H9 (cell line): Measurements from ENCODE around the gene EPOP. TPM values are rescaled to one million over a fixed set of nuclear protein-coding genes. Genes with fewer than 3 reads are reported as not detected.
A peak's percentile ranks its signal among the peaks of the same experiment; 100 is the strongest.

Source experiments
- DNase-seq: peaks from one replicate; pipeline ENCODE4 v3.0.0-alpha.2; 2017
- H2AFZ ChIP-seq: one replicate; pipeline ENCODE4 v1.6.1; 2013; ENCODE audit warnings: mild to moderate bottlenecking, low read length, control low read depth, moderate library complexity
- H2AK5ac ChIP-seq: 2 replicates; pipeline ENCODE4 v1.6.1; 2013; ENCODE audit warnings: low read length, control low read depth, mixed read lengths; ENCODE audit not compliant: insufficient read length
- H2BK120ac ChIP-seq: one replicate; pipeline ENCODE4 v1.6.1; 2013; ENCODE audit warnings: low read depth, mild to moderate bottlenecking, low read length, control low read depth, inconsistent platforms; ENCODE audit not compliant: poor library complexity, severe bottlenecking
- H2BK12ac ChIP-seq: 2 replicates; pipeline ENCODE4 v1.6.1; 2013; ENCODE audit warnings: low read length, control low read depth, mixed read lengths, low read depth; ENCODE audit not compliant: insufficient read length
- H2BK15ac ChIP-seq: 2 replicates; pipeline ENCODE4 v1.6.1; 2013; ENCODE audit warnings: low read depth, low read length, control low read depth
- H2BK20ac ChIP-seq: one replicate; pipeline ENCODE4 v1.6.1; 2013; ENCODE audit warnings: low read depth, mild to moderate bottlenecking, low read length, control low read depth, inconsistent platforms; ENCODE audit not compliant: poor library complexity, severe bottlenecking
- H2BK5ac ChIP-seq: 2 replicates; pipeline ENCODE4 v1.6.1; 2013; ENCODE audit warnings: low read length, control low read depth, mixed read lengths; ENCODE audit not compliant: insufficient read length
- H3K14ac ChIP-seq: 2 replicates; pipeline ENCODE4 v1.6.1; 2013; ENCODE audit warnings: low read length, control low read depth; ENCODE audit not compliant: insufficient read depth
- H3K18ac ChIP-seq: 2 replicates; pipeline ENCODE4 v1.6.1; 2013; ENCODE audit warnings: low read depth, mild to moderate bottlenecking, mixed read lengths, low read length, control low read depth; ENCODE audit not compliant: insufficient read length
- H3K23ac ChIP-seq: 2 replicates; pipeline ENCODE4 v1.6.1; 2013; ENCODE audit warnings: low read length, control low read depth, mixed read lengths, low read depth; ENCODE audit not compliant: insufficient read length
- H3K23me2 ChIP-seq: 2 replicates; pipeline ENCODE4 v1.6.1; 2013; ENCODE audit warnings: low read depth, mild to moderate bottlenecking, mixed read lengths, low read length, control low read depth; ENCODE audit not compliant: insufficient read length, poor library complexity, severe bottlenecking
- H3K27ac ChIP-seq: 2 replicates; pipeline ENCODE4 v1.5.1; 2013; ENCODE audit warnings: low read length, control low read depth, mixed read lengths, low read depth; ENCODE audit not compliant: insufficient read length
- H3K27me3 ChIP-seq: 2 replicates; pipeline ENCODE4 v1.6.1; 2013; ENCODE audit warnings: low read length, control low read depth, inconsistent platforms; ENCODE audit not compliant: insufficient read depth
- H3K4ac ChIP-seq: 2 replicates; pipeline ENCODE4 v1.6.1; 2013; ENCODE audit warnings: low read depth, mild to moderate bottlenecking, control low read depth, inconsistent platforms, low read length, moderate library complexity
- H3K4me1 ChIP-seq: 2 replicates; pipeline ENCODE4 v1.6.1; 2013; ENCODE audit warnings: low read length, control low read depth, inconsistent platforms; ENCODE audit not compliant: insufficient read depth
- H3K4me2 ChIP-seq: 2 replicates; pipeline ENCODE4 v1.6.1; 2013; ENCODE audit warnings: low read length, control low read depth, mixed read lengths; ENCODE audit not compliant: insufficient read length, insufficient read depth
- H3K56ac ChIP-seq: 2 replicates; pipeline ENCODE4 v1.6.1; 2013; ENCODE audit warnings: low read depth, mild to moderate bottlenecking, mixed read lengths, low read length, control low read depth; ENCODE audit not compliant: insufficient read length
- H3K79me1 ChIP-seq: 2 replicates; pipeline ENCODE4 v1.6.1; 2013; ENCODE audit warnings: low read depth, mild to moderate bottlenecking, moderate library complexity, low read length, control low read depth, inconsistent platforms; ENCODE audit not compliant: insufficient read depth, poor library complexity, severe bottlenecking
- H3K79me2 ChIP-seq: 2 replicates; pipeline ENCODE4 v1.6.1; 2013; ENCODE audit warnings: low read length, control low read depth, inconsistent platforms; ENCODE audit not compliant: insufficient read depth
- H3K9ac ChIP-seq: 2 replicates; pipeline ENCODE4 v1.6.1; 2013; ENCODE audit warnings: low read length, control low read depth, mixed read lengths; ENCODE audit not compliant: insufficient read length; ENCODE audit errors: extremely low read depth
- H3K9me3 ChIP-seq: one replicate; pipeline ENCODE4 v1.6.1; 2013; ENCODE audit warnings: low read depth, low read length, inconsistent platforms; ENCODE audit not compliant: control insufficient read depth
- H3T11ph ChIP-seq: one replicate; pipeline ENCODE4 v1.6.1; 2013; ENCODE audit warnings: mild to moderate bottlenecking, low read length, control low read depth, inconsistent platforms
- H4K20me1 ChIP-seq: one replicate; pipeline ENCODE4 v1.6.1; 2013; ENCODE audit not compliant: control insufficient read depth, insufficient read length, insufficient read depth
- H4K5ac ChIP-seq: 2 replicates; pipeline ENCODE4 v1.6.1; 2013; ENCODE audit warnings: low read depth, mild to moderate bottlenecking, mixed read lengths, low read length, control low read depth; ENCODE audit not compliant: insufficient read length
- H4K8ac ChIP-seq: replicated peaks from 2 replicates; pipeline ENCODE4 v1.6.1; 2013; ENCODE audit warnings: low read length, control low read depth, mixed read lengths, low read depth; ENCODE audit not compliant: insufficient read length
- H4K91ac ChIP-seq: 2 replicates; pipeline ENCODE4 v1.6.1; 2013; ENCODE audit warnings: low read depth, mild to moderate bottlenecking, moderate library complexity, mixed read lengths, low read length, control low read depth; ENCODE audit not compliant: insufficient read length
- H3K27ac Mint-ChIP-seq, 3 experiments: 2 replicates in 2 of 3; 3 replicates in 1 of 3; pipeline ENCODE4 v1.8.0; 2020 to 2021; ENCODE audit warnings: mixed read lengths in 3 of 3, mild to moderate bottlenecking in 1 of 3, moderate library complexity in 1 of 3
- H3K27me3 Mint-ChIP-seq: 2 replicates; pipeline ENCODE4 v1.8.0; 2021; ENCODE audit warnings: low read depth, mild to moderate bottlenecking, moderate library complexity, mixed read lengths
- H3K36me3 Mint-ChIP-seq, 3 experiments: 2 replicates in 2 of 3; 3 replicates in 1 of 3; pipeline ENCODE4 v1.8.0; 2020 to 2021; ENCODE audit warnings: low read depth in 3 of 3, mixed read lengths in 3 of 3; ENCODE audit not compliant: insufficient read depth in 1 of 3
- H3K4me1 Mint-ChIP-seq, 2 experiments: 2 replicates each; pipeline ENCODE4 v1.8.0; 2020; ENCODE audit warnings: mixed read lengths in 2 of 2
- H3K4me3 Mint-ChIP-seq, 2 experiments: 2 replicates in 1 of 2; 3 replicates in 1 of 2; pipeline ENCODE4 v1.8.0; 2020 to 2021; ENCODE audit warnings: mild to moderate bottlenecking in 2 of 2, mixed read lengths in 2 of 2, moderate library complexity in 1 of 2
- H3K9me3 Mint-ChIP-seq, 2 experiments: 2 replicates in 1 of 2; 3 replicates in 1 of 2; pipeline ENCODE4 v1.8.0; 2020; ENCODE audit warnings: mild to moderate bottlenecking in 2 of 2, mixed read lengths in 2 of 2, moderate library complexity in 1 of 2
- CTCF ChIP-seq: fragments of 200-600 bp; sonication (generic); conservative IDR thresholded peaks from 3 replicates; pipeline ENCODE4 v1.8.0; 2021; ENCODE audit warnings: antibody characterized with exemption, mild to moderate bottlenecking
- WGBS: extraction: QIAGEN DNeasy Blood & Tissue Kit; methylation state at CpG from one replicate; pipeline ENCODE4 v1.1.7; 2013; ENCODE audit warnings: missing lambda C conversion rate, low lambda C conversion rate, mixed read lengths; ENCODE audit not compliant: insufficient read length; ENCODE audit errors: extremely low coverage; 5-methylcytosine and 5-hydroxymethylcytosine counted together
- total RNA-seq: library from RNA; stranded (reverse); gene quantifications from 2 replicates; pipeline ENCODE4 v1.2.1, GENCODE V29; 2021

The EPOP gene
- total RNA-seq, 1 experiment from 2014 or later = 5.9 TPM

GRCh38 chr17:38671939-38672720 lies 2.6 kb downstream of the EPOP start:
- Histone ChIP-seq H3K18ac (no peak overlapping the region), H2BK20ac (no peak overlapping the region), H2BK15ac (no peak overlapping the region), H3K9me3 (no peaks in the 10 kb centered on the region), H4K91ac (no peak overlapping the region), H3K79me1 (no peaks in the 10 kb centered on the region), H3K27me3 (peaks cover 76% of the 10 kb centered on the region), H3K27ac (no peak overlapping the region), H2BK120ac (no peak overlapping the region), H3K14ac (no peak overlapping the region; the same call in 1 of the 2 replicates), H3K79me2 (no peaks in the 10 kb centered on the region), H3K23ac (no peak overlapping the region), H3T11ph (no peak overlapping the region), H3K23me2 (peaks cover 29% of the 10 kb centered on the region), H4K8ac (no peak overlapping the region), H2AFZ (no peak overlapping the region), H2BK12ac (no peak overlapping the region), H4K5ac (no peak overlapping the region), H2BK5ac (no peak overlapping the region), H3K4me1 (no peaks in the 10 kb centered on the region; the same call in none of the 2 replicates), H2AK5ac (no peak overlapping the region), H3K4me2 (peak overlapping the region; percentile 69), H3K4ac (no peak overlapping the region), H3K9ac (no peak overlapping the region), H3K56ac (no peak overlapping the region), H4K20me1 (no peaks in the 10 kb centered on the region)
- peak; percentile 49 for DNase-seq
- TF ChIP-seq CTCF = no peak
- no CpG with 5 or more reads among the region's 12 CpGs for WGBS
- Mint-ChIP-seq H3K27ac (no peak overlapping the region; a peak in 1 of 7 replicates), H3K4me3 (peak overlapping the region; percentile 54 to 76), H3K4me1 (peaks cover 32 to 51% of the 10 kb centered on the region in 2 experiments), H3K9me3 (peaks cover 0 to 3% of the 10 kb centered on the region in 2 experiments; a peak in 2 of 5 replicates), H3K27me3 (peaks cover 95% of the 10 kb centered on the region), H3K36me3 (no peaks in the 10 kb centered on the region; a peak in 1 of 7 replicates)
